GM23338 (cell line): Measurements from ENCODE around the gene TRH.

Experiments used
- EZH2phosphoT487 ChIP-seq: fragments of 200-600 bp; sonication (generic); IDR thresholded peaks from one replicate; pipeline ENCODE4 v1.8.1; 2018; ENCODE audit warnings: antibody characterized with exemption; ENCODE audit not compliant: unreplicated experiment
- NANOG ChIP-seq: IDR thresholded peaks from 2 replicates; pipeline ENCODE4 v1.6.1; 2016; ENCODE audit warnings: antibody characterized with exemption, borderline replicate concordance
- POLR2AphosphoS5 ChIP-seq: IDR thresholded peaks from 2 replicates; pipeline ENCODE4 v1.6.1; 2016; ENCODE audit warnings: antibody characterized with exemption, low read depth
- TF ChIP-seq, protein P1 (sequence below), 2 experiments: fragments of 200-600 bp in 1 of 2; sonication (generic) in 1 of 2; conservative IDR thresholded peaks; 2 replicates each; pipeline versions ENCODE4 v1.5.1 to v1.6.1; 2016 to 2017; ENCODE audit warnings: antibody characterized with exemption in 2 of 2, low read depth in 2 of 2, mild to moderate bottlenecking in 2 of 2, moderate library complexity in 1 of 2
- TF ChIP-seq, protein P2 (sequence below): IDR thresholded peaks from one replicate; pipeline ENCODE4 v1.6.1; 2018; ENCODE audit warnings: antibody characterized with exemption; ENCODE audit not compliant: unreplicated experiment

DNA sequence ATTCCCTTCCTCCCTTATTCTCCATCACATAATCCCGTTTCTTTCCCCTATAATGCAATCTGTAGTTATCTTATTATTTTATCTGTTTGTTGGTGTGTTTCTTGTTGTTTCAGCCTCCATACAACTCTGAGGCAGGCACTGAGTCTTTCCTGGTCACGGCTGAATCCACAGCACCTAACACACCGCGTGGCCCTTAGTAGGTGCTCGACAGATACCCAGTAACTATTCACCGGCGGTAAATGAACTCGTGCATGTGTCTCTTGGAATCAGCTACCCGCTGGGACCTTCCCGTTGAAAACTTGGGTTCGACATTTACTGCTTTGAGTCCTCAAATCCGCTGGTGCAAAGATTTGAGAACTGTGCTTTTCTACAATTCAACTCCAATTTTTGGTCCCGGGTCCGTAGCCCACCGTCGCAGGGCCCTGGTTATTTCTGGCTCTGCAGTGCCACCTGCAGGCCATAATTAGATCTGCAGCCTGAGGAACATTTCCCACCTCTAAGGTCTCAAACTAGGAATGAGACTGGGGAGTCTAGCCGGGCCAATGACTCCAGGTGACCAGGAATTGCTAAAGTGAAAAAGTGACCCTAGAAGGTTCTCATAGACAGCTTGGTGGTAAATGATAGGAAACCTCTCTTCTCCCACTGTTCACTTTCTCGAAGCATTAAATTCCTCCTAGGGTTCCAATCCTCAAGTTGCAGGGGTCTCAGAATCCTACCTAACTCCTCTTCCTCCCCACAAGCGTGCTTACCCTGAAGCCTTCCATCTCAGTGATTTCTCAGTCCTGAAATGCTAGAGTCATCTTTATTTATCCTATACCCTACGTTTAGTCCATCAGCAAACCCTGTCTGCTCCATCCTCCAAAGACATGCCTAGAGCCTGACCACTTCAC lies 40.0 kb upstream of the TRH start:
- TF ChIP-seq, protein P1, sequence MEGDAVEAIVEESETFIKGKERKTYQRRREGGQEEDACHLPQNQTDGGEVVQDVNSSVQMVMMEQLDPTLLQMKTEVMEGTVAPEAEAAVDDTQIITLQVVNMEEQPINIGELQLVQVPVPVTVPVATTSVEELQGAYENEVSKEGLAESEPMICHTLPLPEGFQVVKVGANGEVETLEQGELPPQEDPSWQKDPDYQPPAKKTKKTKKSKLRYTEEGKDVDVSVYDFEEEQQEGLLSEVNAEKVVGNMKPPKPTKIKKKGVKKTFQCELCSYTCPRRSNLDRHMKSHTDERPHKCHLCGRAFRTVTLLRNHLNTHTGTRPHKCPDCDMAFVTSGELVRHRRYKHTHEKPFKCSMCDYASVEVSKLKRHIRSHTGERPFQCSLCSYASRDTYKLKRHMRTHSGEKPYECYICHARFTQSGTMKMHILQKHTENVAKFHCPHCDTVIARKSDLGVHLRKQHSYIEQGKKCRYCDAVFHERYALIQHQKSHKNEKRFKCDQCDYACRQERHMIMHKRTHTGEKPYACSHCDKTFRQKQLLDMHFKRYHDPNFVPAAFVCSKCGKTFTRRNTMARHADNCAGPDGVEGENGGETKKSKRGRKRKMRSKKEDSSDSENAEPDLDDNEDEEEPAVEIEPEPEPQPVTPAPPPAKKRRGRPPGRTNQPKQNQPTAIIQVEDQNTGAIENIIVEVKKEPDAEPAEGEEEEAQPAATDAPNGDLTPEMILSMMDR (conservative IDR thresholded peaks at IDR 0.05; ENCODE audit: low read depth in 2 of 2), result peak; percentile 92 to 95
- no peak for TF ChIP-seq NANOG
- TF ChIP-seq, protein P2, sequence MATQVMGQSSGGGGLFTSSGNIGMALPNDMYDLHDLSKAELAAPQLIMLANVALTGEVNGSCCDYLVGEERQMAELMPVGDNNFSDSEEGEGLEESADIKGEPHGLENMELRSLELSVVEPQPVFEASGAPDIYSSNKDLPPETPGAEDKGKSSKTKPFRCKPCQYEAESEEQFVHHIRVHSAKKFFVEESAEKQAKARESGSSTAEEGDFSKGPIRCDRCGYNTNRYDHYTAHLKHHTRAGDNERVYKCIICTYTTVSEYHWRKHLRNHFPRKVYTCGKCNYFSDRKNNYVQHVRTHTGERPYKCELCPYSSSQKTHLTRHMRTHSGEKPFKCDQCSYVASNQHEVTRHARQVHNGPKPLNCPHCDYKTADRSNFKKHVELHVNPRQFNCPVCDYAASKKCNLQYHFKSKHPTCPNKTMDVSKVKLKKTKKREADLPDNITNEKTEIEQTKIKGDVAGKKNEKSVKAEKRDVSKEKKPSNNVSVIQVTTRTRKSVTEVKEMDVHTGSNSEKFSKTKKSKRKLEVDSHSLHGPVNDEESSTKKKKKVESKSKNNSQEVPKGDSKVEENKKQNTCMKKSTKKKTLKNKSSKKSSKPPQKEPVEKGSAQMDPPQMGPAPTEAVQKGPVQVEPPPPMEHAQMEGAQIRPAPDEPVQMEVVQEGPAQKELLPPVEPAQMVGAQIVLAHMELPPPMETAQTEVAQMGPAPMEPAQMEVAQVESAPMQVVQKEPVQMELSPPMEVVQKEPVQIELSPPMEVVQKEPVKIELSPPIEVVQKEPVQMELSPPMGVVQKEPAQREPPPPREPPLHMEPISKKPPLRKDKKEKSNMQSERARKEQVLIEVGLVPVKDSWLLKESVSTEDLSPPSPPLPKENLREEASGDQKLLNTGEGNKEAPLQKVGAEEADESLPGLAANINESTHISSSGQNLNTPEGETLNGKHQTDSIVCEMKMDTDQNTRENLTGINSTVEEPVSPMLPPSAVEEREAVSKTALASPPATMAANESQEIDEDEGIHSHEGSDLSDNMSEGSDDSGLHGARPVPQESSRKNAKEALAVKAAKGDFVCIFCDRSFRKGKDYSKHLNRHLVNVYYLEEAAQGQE, result no peak
- no peak for TF ChIP-seq EZH2phosphoT487
- TF ChIP-seq POLR2AphosphoS5, result no peak
